Neutrophil (primary cell): Measurements from ENCODE around the gene CPSF3.

ENCODE experiments used
- H3K27ac ChIP-seq: fragments of 200-600 bp; sonication (generic); 2 replicates; pipeline ENCODE4 v1.5.1; 2016; ENCODE audit warnings: mild to moderate bottlenecking, moderate library complexity
- H3K27me3 ChIP-seq: fragments of 200-600 bp; sonication (generic); 2 replicates; pipeline ENCODE4 v1.6.0; 2016; ENCODE audit warnings: mild to moderate bottlenecking
- H3K36me3 ChIP-seq: fragments of 200-600 bp; sonication (generic); 2 replicates; pipeline ENCODE4 v1.5.1; 2017
- H3K4me1 ChIP-seq, 2 experiments: fragments of 200-600 bp in 1 of 2; sonication (generic) in 1 of 2; 1 replicate in 1 of 2; 2 replicates in 1 of 2; pipeline versions ENCODE4 v1.5.1 to v1.6.1; 2013 to 2016; ENCODE audit warnings: low read depth in 1 of 2, low read length in 1 of 2, mild to moderate bottlenecking in 1 of 2, moderate library complexity in 1 of 2; ENCODE audit not compliant: control insufficient read depth in 1 of 2, insufficient read depth in 1 of 2
- H3K4me3 ChIP-seq, 2 experiments: fragments of 200-600 bp in 1 of 2; sonication (generic) in 1 of 2; 1 replicate in 1 of 2; 2 replicates in 1 of 2; pipeline ENCODE4 v1.5.1; 2013 to 2016; ENCODE audit warnings: low read depth in 1 of 2, low read length in 1 of 2, mild to moderate bottlenecking in 1 of 2, moderate library complexity in 1 of 2
- H3K9me3 ChIP-seq: fragments of 200-600 bp; sonication (generic); 2 replicates; pipeline ENCODE4 v1.5.1; 2016
- TF ChIP-seq, protein P1 (sequence below): fragments of 200-600 bp; sonication (generic); IDR thresholded peaks from 2 replicates; pipeline ENCODE4 v1.5.1; 2016; ENCODE audit warnings: antibody characterized with exemption

Gene CPSF3

DNA sequence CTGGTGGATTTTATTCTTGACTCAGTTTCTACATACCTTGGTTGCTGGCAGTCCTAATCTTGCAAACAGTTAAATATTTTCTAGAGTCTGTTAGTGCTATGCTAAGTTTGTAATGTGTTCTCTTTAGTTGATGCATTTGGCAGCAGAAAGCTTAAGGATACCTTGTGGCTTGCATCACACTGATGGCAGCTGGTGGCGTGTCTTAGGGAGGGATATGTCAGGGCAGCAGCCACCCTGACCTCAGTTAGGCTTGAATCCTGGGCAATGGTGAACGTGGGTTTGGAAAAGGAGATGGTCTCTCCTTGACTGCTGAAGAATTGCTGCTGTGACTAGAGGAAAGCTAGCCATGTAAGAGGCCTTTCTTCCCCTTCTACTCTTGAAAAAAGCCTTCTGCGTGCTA lies 55.1 kb downstream of the CPSF3 start:
- Histone ChIP-seq H3K27me3 (no peaks in the 10 kb centered on the region), H3K36me3 (peaks cover 43% of the 10 kb centered on the region), H3K27ac (no peak overlapping the region), H3K4me1 (peaks cover 19 to 21% of the 10 kb centered on the region in 2 experiments), H3K4me3 (no peak overlapping the region), H3K9me3 (no peaks in the 10 kb centered on the region)
- TF ChIP-seq, protein P1, sequence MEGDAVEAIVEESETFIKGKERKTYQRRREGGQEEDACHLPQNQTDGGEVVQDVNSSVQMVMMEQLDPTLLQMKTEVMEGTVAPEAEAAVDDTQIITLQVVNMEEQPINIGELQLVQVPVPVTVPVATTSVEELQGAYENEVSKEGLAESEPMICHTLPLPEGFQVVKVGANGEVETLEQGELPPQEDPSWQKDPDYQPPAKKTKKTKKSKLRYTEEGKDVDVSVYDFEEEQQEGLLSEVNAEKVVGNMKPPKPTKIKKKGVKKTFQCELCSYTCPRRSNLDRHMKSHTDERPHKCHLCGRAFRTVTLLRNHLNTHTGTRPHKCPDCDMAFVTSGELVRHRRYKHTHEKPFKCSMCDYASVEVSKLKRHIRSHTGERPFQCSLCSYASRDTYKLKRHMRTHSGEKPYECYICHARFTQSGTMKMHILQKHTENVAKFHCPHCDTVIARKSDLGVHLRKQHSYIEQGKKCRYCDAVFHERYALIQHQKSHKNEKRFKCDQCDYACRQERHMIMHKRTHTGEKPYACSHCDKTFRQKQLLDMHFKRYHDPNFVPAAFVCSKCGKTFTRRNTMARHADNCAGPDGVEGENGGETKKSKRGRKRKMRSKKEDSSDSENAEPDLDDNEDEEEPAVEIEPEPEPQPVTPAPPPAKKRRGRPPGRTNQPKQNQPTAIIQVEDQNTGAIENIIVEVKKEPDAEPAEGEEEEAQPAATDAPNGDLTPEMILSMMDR: no peak

DNA sequence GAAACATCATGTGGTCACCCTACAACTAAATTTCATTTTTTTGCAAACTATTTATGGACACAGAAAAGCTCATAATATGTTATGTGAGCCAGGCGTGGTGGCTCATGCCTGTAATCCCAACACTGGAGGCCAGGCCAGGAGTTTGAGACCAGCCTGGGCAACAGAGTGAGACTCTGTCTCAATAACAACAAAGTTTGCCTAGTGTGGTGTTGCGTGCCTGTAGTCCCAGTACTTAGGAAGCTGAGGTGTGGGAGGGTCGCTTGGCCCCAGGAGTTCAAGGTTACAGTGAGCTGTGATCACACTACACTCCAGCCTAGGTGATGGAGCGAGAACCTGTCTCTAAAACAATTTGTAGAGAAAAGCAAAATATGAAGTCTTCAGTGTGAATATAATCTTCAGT lies 56.7 kb downstream of the CPSF3 start:
- TF ChIP-seq, protein P1: no peak
- Histone ChIP-seq H3K9me3 (no peaks in the 10 kb centered on the region), H3K27me3 (no peaks in the 10 kb centered on the region), H3K4me3 (no peak overlapping the region), H3K36me3 (peaks cover 59% of the 10 kb centered on the region), H3K4me1 (peaks cover 10 to 11% of the 10 kb centered on the region in 2 experiments), H3K27ac (no peak overlapping the region)

DNA sequence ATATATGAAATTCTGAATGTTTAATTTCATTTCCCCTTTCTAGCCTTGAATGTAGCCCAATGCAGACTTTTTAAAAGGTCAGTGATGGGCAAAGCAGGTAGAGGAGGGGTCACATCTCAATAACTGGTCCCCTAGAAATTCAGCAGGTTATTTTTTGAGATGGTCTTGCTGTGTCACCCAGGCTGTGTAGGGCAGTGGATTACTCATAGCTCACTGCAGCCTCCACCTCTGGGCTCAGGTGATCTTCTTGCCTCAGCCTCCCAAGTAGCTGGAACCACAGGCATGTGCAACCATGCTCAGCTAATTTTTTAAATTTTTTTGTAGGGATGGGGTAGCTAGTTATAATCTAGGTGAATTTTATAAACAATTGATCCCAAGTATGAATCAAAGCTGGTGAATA lies 59.7 kb downstream of the CPSF3 start:
- Histone ChIP-seq H3K9me3 (no peaks in the 10 kb centered on the region), H3K36me3 (peaks cover 84% of the 10 kb centered on the region), H3K27ac (no peak overlapping the region), H3K4me3 (no peak overlapping the region), H3K4me1 (no peaks in the 10 kb centered on the region), H3K27me3 (no peaks in the 10 kb centered on the region)
- TF ChIP-seq, protein P1: no peak

DNA sequence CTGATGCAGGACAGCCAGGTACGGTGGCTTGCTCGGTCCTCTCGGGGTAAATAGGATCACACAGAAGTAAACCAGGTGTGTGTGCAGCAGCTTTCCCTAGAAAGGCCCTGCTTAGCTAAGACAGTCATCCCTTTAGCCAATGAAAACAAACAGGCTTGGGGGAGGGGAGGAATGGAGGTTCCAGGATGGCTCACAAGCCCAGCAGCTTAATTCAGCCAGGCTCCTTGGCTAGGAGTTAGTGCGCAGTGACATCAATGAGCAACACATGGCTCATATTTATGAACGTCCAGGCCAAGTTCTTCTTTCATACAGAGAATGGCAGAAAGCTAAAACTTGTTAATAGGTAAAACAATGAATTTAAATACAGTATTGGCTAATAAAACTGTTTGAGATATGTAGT lies 61.1 kb downstream of the CPSF3 start:
- Histone ChIP-seq H3K27ac (no peak overlapping the region), H3K9me3 (no peaks in the 10 kb centered on the region), H3K4me1 (no peaks in the 10 kb centered on the region), H3K27me3 (no peaks in the 10 kb centered on the region), H3K4me3 (no peak overlapping the region), H3K36me3 (peaks cover 98% of the 10 kb centered on the region)
- TF ChIP-seq, protein P1: no peak

DNA sequence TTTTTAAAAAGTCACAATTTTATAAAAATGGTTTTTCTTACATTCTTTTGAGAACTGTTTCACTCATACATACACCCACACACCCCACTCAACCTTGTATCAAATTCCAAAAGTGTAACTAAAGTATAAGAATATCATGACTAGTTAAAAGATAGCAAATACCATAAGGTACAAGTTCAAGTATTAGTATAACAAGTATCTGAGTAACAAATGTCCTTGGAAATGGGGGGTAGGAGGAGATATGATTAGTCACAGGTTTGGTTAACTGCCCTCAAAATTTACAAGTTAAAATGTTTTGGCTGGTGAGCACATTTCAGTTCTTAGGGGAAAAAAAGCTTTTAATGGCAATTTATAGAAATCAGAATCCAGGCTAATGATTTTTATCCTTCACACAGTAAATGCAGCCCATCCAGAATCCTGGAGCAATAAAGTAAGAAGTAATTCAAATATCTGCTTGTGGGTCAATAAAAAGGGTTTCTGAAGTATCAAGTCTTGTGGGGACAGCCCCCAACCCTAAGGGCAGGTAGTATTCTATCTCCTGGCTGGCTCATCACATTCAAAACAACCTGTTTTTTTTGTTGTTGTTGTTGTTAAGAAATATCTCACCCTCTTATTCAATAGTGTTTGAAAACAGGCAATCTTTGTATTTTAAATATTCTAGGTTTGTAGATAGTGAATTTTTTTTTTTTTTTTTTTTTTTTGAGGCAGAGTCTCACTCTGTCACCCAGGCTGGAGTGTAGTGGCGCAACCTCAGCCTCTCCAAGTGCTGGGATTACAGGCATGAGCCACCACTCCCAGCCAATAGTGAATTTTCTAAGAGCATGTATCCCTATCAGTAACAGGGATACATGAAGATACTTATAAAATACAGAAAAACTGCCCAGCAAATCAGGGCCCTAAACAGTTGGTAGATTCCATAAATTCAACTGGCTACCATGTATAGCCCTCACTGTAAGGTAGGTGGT lies 65.4 kb downstream of the CPSF3 start:
- no peak overlapping the region for H3K27ac ChIP-seq
- H3K36me3 ChIP-seq: peaks cover 100% of the 10 kb centered on the region
- no peaks in the 10 kb centered on the region for H3K4me1 ChIP-seq

More for the DNA sequence above, 65.4 kb downstream of the CPSF3 start:
- no peaks in the 10 kb centered on the region for H3K27me3 ChIP-seq
- H3K4me3 ChIP-seq: no peak overlapping the region
- H3K9me3 ChIP-seq: no peaks in the 10 kb centered on the region
- TF ChIP-seq, protein P1: no peak
